Placental epithelial cell (primary cell): ENCODE measurements around the gene TBC1D24. TPM values are rescaled to one million over a fixed set of nuclear protein-coding genes. Genes with fewer than 3 reads are reported as not detected.

Source experiments
- small RNA-seq: library from RNA; depleted of rRNA; stranded (forward); fragments of <200 nt; gene quantifications from one replicate; pipeline ENCODE3, GENCODE V24; 2012
- total RNA-seq: library from RNA; depleted of rRNA; stranded (reverse); fragments of >200 nt; gene quantifications from 2 replicates; pipeline ENCODE4 v1.2.3, GENCODE V29; 2012

Gene TBC1D24
- 6.3 and 8.8 TPM in 2 replicates for total RNA-seq

GRCh38 chr16:2474877-2475412, at the start of gene TBC1D24:
Gene TBC1D24 (plus strand): TSS chr16:2475127. CDS start chr16:2496149, 21,022 bp downstream.

GRCh38 chr16:2429034-2429770, 45.7 kb upstream of the TBC1D24 start, which contains the start of gene CCNF:
Gene CCNF (plus strand): TSS chr16:2429447. CDS start chr16:2429482, 35 bp downstream.

GRCh38 chr16:2459647-2460390, 15.1 kb upstream of the TBC1D24 start, which contains the start of gene TEDC2:
Gene TEDC2 (plus strand): TSS chr16:2460109. CDS start chr16:2460145, 36 bp downstream.

GRCh38 chr16:2471016-2471652, 3.8 kb upstream of the TBC1D24 start, which contains the start of gene NTN3:
Gene NTN3 (plus strand): TSS chr16:2471297. CDS start chr16:2471702, 405 bp downstream.

GRCh38 chr16:2513405-2514332, 38.7 kb downstream of the TBC1D24 start, which contains the start of gene ATP6V0C:
Gene ATP6V0C (plus strand): TSS chr16:2513952. CDS start chr16:2514104, 152 bp downstream.

GRCh38 chr16:2520097-2520783, 45.3 kb downstream of the TBC1D24 start, which contains the start of gene AMDHD2:
Gene AMDHD2 (plus strand): TSS chr16:2520371. CDS start chr16:2520459, 88 bp downstream.

GRCh38 chr16:2531371-2531695, 56.4 kb downstream of the TBC1D24 start, which contains the start of gene CEMP1:
Gene CEMP1 (minus strand): TSS chr16:2531408. CDS start chr16:2531073, 335 bp downstream.

GRCh38 chr16:2537451-2538379, 62.8 kb downstream of the TBC1D24 start, which contains the start of gene PDPK1:
Gene PDPK1 (plus strand): TSS chr16:2538021. CDS start chr16:2538113, 92 bp downstream.

Small RNA genes lying within 50 kb of the gene (small RNA-seq; reads per million reads assigned to genes)
- gene AC093525.1 (not detected), gene MIR3178 (not detected), gene MIR6768 (0.32 reads per million, percentile 8 among the genes with 10 or more reads in this experiment)

Other genes with a start within 250 kb of the TBC1D24 start
- 0.22 and 2.0 TPM in 2 replicates for gene DNASE1L2, start 238.7 kb upstream of the TBC1D24 start, total RNA-seq
- gene ECI1, start 223.5 kb upstream of the TBC1D24 start, total RNA-seq: 20.0 and 35.1 TPM in 2 replicates
- 85.6 and 129 TPM in 2 replicates for gene RNPS1, start 207.0 kb upstream of the TBC1D24 start, total RNA-seq
- gene ABCA3, start 134.4 kb upstream of the TBC1D24 start, total RNA-seq: under 0.01 TPM in 2 replicates
- 15.7 and 16.1 TPM in 2 replicates for gene CCNF, start 45.7 kb upstream of the TBC1D24 start, total RNA-seq
- 3.9 and 8.7 TPM in 2 replicates for gene TEDC2, start 15.0 kb upstream of the TBC1D24 start, total RNA-seq
- gene NTN3, start 3.8 kb upstream of the TBC1D24 start, total RNA-seq: 0.11 and 1.6 TPM in 2 replicates
- 16.9 and 50.8 TPM in 2 replicates for gene ATP6V0C, start 38.8 kb downstream of the TBC1D24 start, total RNA-seq
- 37.3 and 54.2 TPM in 2 replicates for gene AMDHD2, start 45.2 kb downstream of the TBC1D24 start, total RNA-seq
- 0.33 and 0.79 TPM in 2 replicates for gene CEMP1, start 56.3 kb downstream of the TBC1D24 start, total RNA-seq
- 32.2 and 34.6 TPM in 2 replicates for gene PDPK1, start 62.9 kb downstream of the TBC1D24 start, total RNA-seq
- 14.9 and 24.2 TPM in 2 replicates for gene KCTD5, start 207.4 kb downstream of the TBC1D24 start, total RNA-seq
- gene PRSS27, start 245.1 kb downstream of the TBC1D24 start, total RNA-seq: 1.6 TPM in 2 replicates